Kidney (tissue), 14 donors: ENCODE results near the gene RASL12. TPM values are rescaled to one million over a fixed set of nuclear protein-coding genes. Genes with fewer than 3 reads are reported as not detected.

ENCODE experiments used
- DNase-seq, 5 donors: peaks; one replicate each; pipeline ENCODE4 v3.0.0-alpha.2; 2013 to 2020
- FAIRE-seq: peaks from 2 replicates; lab custom pipeline; 2012; peaks lifted over from hg19 to GRCh38; lab: Jason Lieb, UNC
- H3K27ac ChIP-seq, 2 donors: one replicate each; pipeline ENCODE4 v1.7.0; 2013; ENCODE audit warnings: low read depth in 2 of 2, low read length in 2 of 2, inconsistent platforms in 1 of 2
- H3K27me3 ChIP-seq: one replicate; pipeline ENCODE4 v1.7.1; 2013; ENCODE audit warnings: low read length, inconsistent platforms; ENCODE audit not compliant: control insufficient read depth, insufficient read depth
- H3K36me3 ChIP-seq, 3 donors: one replicate each; pipeline versions ENCODE4 v1.7.0 to v1.7.1; 2013; ENCODE audit warnings: low read length in 3 of 3, control low read depth in 1 of 3, inconsistent platforms in 1 of 3; ENCODE audit not compliant: insufficient read depth in 3 of 3, control insufficient read depth in 2 of 3
- H3K4me1 ChIP-seq, 3 donors: one replicate each; pipeline versions ENCODE4 v1.7.0 to v1.7.1; 2013; ENCODE audit warnings: low read length in 3 of 3, inconsistent platforms in 1 of 3, low read depth in 1 of 3; ENCODE audit not compliant: control insufficient read depth in 2 of 3, insufficient read depth in 2 of 3
- H3K4me3 ChIP-seq, 3 donors: one replicate each; pipeline versions ENCODE4 v1.7.0 to v1.8.1; 2013; ENCODE audit warnings: low read length in 3 of 3, control low read depth in 1 of 3, inconsistent platforms in 1 of 3
- H3K9ac ChIP-seq, 3 donors: one replicate each; pipeline versions ENCODE4 v1.7.0 to v1.7.1; 2013; ENCODE audit warnings: low read length in 3 of 3, control low read depth in 1 of 3, inconsistent platforms in 1 of 3
- H3K9me3 ChIP-seq, 3 donors: one replicate each; pipeline versions ENCODE4 v1.7.0 to v1.7.1; 2013; ENCODE audit warnings: low read length in 3 of 3, control low read depth in 1 of 3, inconsistent platforms in 1 of 3; ENCODE audit not compliant: control insufficient read depth in 2 of 3, insufficient read depth in 1 of 3
- intact Hi-C: fragments of 100-400 bp; cut with DNase I; formaldehyde crosslinking; loops from one replicate; pipeline ENCODE4 v1.11.1; 2022
- polyA plus RNA-seq: library from polyadenylated mRNA; stranded (reverse); fragments of 350-450 nt; fragmentation: Illumina TruSeq; extraction: RNeasy Lipid Tissue Mini Kit (QIAGEN cat#74804); gene quantifications from one replicate; pipeline ENCODE4 v1.2.3, GENCODE V29; 2014; ENCODE audit warnings: low read depth, low replicate concordance; ENCODE audit not compliant: insufficient read depth
- total RNA-seq: library from RNA; stranded (reverse); fragmentation: NEBNext Ultra II Directional; extraction: Animal tissue kit (Norgen Biotek cat#: 25700); gene quantifications from one replicate; pipeline ENCODE4 v1.2.1, GENCODE V29; 2021
- TF ChIP-seq, protein P1 (sequence below): IDR thresholded peaks from 3 replicates; pipeline ENCODE4 v1.5.1; 2012; ENCODE audit warnings: mild to moderate bottlenecking, moderate library complexity, borderline replicate concordance; ENCODE audit not compliant: insufficient read depth; ENCODE audit errors: extremely low read depth
- donor health status: control.
- donor health status: control.
- donor health status: control.
- donor health status: control.
- donor health status: control.
- donor health status: DM: yes; HTN: yes; CAD: no.
- donor health status: Normal renal cell carcinoma (clear cell type).

RASL12 gene
- total and polyA plus RNA-seq, 2 donors from 2014 or later: 6.7 to 7.6 TPM

DNA sequence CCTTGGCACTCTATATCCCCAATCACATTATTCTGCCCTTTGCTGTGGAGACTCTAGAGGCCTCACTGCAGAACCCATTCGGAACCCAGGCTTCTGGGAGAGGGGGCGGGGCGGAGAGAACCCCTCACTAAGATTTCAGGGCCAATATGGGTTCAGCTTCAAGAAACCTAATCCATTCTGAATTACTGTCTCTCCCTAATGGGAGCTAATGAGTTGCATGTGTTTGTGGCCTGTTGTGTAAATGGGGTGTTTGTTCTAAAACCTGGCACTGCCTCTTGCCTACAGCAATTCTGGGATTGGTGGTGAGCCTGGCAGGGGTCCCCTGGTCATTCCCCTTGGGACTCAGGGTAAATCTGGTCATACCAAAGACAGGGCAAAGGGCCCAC lies 605 bp upstream of the RASL12 start:
- TF ChIP-seq, protein P1, sequence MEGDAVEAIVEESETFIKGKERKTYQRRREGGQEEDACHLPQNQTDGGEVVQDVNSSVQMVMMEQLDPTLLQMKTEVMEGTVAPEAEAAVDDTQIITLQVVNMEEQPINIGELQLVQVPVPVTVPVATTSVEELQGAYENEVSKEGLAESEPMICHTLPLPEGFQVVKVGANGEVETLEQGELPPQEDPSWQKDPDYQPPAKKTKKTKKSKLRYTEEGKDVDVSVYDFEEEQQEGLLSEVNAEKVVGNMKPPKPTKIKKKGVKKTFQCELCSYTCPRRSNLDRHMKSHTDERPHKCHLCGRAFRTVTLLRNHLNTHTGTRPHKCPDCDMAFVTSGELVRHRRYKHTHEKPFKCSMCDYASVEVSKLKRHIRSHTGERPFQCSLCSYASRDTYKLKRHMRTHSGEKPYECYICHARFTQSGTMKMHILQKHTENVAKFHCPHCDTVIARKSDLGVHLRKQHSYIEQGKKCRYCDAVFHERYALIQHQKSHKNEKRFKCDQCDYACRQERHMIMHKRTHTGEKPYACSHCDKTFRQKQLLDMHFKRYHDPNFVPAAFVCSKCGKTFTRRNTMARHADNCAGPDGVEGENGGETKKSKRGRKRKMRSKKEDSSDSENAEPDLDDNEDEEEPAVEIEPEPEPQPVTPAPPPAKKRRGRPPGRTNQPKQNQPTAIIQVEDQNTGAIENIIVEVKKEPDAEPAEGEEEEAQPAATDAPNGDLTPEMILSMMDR: no peak

GRCh38 chr15:65067317-65067644 lies 510 bp downstream of the RASL12 start:
- Histone ChIP-seq H3K27me3 (no peaks in the 10 kb centered on the region), H3K4me3 (peak overlapping the region; percentile 17 to 35 (median 33)), H3K36me3 (no peaks in the 10 kb centered on the region), H3K27ac (peak overlapping the region in 1 of 2 donors; percentile 67), H3K4me1 (peaks cover 0 to 7% (median 3%) of the 10 kb centered on the region in 3 donors), H3K9me3 (no peaks in the 10 kb centered on the region), H3K9ac (peak overlapping the region in 1 of 3 donors; percentile 12)
- FAIRE-seq (no peak), DNase-seq (no peak)
- TF ChIP-seq, protein P1: no peak
- intact Hi-C loops: no loop called here

More for the DNA sequence above, 605 bp upstream of the RASL12 start:
- Histone ChIP-seq H3K9ac (no peak overlapping the region), H3K36me3 (no peaks in the 10 kb centered on the region), H3K27ac (no peak overlapping the region), H3K4me1 (peaks cover 0 to 7% (median 3%) of the 10 kb centered on the region in 3 donors), H3K4me3 (peak overlapping the region in 1 of 3 donors; percentile 21), H3K27me3 (no peaks in the 10 kb centered on the region), H3K9me3 (no peaks in the 10 kb centered on the region)
- FAIRE-seq: no peak
- intact Hi-C loops: no loop called here
- no peak for DNase-seq

DNA sequence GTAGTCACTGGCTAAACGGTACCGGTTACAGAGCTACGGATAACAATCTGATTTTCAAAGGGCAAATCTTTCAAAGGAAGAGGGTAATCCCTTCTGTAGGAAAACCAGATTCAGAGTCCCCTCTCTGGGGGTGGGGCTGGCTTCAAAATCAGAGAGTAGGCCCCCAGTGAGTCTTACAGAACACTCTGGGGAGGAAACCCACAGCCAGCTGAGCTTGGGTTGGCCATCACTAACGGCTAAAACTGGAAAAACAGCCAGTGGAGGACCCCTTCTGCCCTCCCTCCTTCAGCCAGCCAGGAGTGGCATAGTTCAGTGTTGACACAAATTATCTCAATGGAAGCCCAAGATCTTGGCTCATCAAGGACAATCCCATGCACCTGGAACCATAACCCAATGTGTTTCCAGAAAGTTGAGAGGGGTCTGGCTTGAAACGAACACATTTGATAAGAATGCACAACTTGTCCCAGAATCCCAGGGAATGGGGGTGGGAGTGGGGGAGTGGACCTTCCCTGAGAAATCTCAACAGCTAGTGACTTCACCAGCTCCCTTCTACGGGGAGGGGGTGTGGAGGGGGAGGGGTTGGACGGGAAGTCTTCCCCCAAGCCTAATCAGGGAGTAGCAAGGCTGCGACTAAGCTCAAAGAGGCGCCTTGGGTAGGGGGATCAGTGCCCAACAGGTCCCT lies 1.0 kb downstream of the RASL12 start:
- no peaks in the 10 kb centered on the region for H3K36me3 ChIP-seq
- H3K9ac ChIP-seq: peak overlapping the region in 1 of 3 donors; percentile 12
- peak overlapping the region in 2 of 3 donors; percentile 33 to 44 for H3K4me3 ChIP-seq
- peak overlapping the region in 1 of 2 donors; percentile 67 for H3K27ac ChIP-seq
- peaks cover 0 to 5% (median 3%) of the 10 kb centered on the region in 3 donors for H3K4me1 ChIP-seq
- TF ChIP-seq, protein P1: no peak
- FAIRE-seq: no peak
- DNase-seq: peak in 3 of 5 donors; percentile 45 to 82 (median 82)
- intact Hi-C loops: no loop called here
- no peaks in the 10 kb centered on the region for H3K9me3 ChIP-seq
- H3K27me3 ChIP-seq: no peaks in the 10 kb centered on the region
